Astrocyte of the cerebellum (primary cell): ENCODE data around the gene CCDC191.

Experiments used
- DNase-seq: peaks from one replicate; pipeline ENCODE4 v3.0.0-alpha.2; 2011; ENCODE audit warnings: low read depth
- H3K4me3 ChIP-seq: 2 replicates; pipeline ENCODE4 v1.5.1; 2011; ENCODE audit warnings: mild to moderate bottlenecking, low read depth, low read length, moderate library complexity
- in situ Hi-C: cut with HindIII; loops from 2 replicates; pipeline ENCODE4 v1.10.0; 2017; ENCODE audit warnings: low sequenced_read_pairs
- TF ChIP-seq, protein P1 (sequence below): IDR thresholded peaks from 2 replicates; pipeline ENCODE4 v1.5.1; 2012; ENCODE audit warnings: low read length, low read depth, moderate library complexity, mild to moderate bottlenecking; ENCODE audit errors: missing control alignments

CCDC191 gene

DNA sequence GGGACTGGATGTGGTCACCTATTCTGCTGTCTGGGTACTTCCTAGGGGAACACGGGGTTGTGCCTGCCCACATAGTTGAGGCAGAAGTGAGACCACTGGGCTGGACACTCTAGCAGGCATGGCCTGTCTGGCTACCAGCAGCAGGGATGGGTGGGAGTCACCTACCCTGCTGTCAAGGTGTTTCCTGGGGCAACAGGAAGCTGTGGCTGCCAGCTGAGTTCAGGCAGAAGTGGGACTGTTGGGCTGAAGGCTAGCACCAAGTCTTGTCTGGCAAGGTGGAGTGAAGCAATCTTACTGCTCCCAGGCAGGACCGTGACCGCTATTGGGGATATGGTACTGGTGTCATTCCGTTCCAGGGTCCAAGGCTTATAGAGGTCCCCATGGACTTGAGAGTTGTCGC lies 128.8 kb downstream of the CCDC191 start:
- in situ Hi-C loops = no loop called here
- no peak overlapping the region for H3K4me3 ChIP-seq
- TF ChIP-seq, protein P1, sequence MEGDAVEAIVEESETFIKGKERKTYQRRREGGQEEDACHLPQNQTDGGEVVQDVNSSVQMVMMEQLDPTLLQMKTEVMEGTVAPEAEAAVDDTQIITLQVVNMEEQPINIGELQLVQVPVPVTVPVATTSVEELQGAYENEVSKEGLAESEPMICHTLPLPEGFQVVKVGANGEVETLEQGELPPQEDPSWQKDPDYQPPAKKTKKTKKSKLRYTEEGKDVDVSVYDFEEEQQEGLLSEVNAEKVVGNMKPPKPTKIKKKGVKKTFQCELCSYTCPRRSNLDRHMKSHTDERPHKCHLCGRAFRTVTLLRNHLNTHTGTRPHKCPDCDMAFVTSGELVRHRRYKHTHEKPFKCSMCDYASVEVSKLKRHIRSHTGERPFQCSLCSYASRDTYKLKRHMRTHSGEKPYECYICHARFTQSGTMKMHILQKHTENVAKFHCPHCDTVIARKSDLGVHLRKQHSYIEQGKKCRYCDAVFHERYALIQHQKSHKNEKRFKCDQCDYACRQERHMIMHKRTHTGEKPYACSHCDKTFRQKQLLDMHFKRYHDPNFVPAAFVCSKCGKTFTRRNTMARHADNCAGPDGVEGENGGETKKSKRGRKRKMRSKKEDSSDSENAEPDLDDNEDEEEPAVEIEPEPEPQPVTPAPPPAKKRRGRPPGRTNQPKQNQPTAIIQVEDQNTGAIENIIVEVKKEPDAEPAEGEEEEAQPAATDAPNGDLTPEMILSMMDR = no peak
- no peak for DNase-seq

DNA sequence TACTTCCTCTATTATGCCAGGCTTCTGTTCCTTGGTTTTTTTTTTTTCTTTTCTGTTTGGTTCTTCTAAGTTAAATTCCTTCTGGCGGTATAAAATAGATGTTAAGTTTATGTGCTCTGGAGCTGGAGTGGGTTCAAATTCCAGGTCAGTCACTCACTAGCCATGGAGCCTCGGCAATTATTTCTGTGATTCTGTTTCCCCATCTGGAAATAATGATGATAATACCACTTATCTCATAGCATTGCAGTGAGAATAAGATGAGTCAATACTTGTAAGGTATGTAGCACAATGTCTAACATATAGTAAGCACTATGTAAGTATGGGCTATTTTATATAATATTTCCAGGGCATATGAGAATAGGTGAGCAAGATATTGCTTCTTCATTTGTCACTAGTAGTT lies 141.7 kb downstream of the CCDC191 start:
- TF ChIP-seq, protein P1 = no peak
- no peak overlapping the region for H3K4me3 ChIP-seq
- DNase-seq = no peak
- in situ Hi-C loops = no loop called here
